H1 (cell line): ENCODE measurements around the gene GJA5. TPM values are rescaled to one million over a fixed set of nuclear protein-coding genes. Genes with fewer than 3 reads are reported as not detected.
A peak's percentile ranks its signal among the peaks of the same experiment; 100 is the strongest.

Source experiments
- CTCF ChIA-PET: fragments of 300-600 bp; sonication (Branson Sonifier 250); formaldehyde crosslinking; loops from one replicate; lab custom pipeline; 2021; ENCODE audit not compliant: partially characterized antibody; lab: Charles Lee
- POLR2A ChIA-PET: fragments of 300-600 bp; sonication (Branson Sonifier 250); formaldehyde crosslinking; loops from one replicate; lab custom pipeline; 2021; ENCODE audit warnings: inconsistent platforms; ENCODE audit not compliant: partially characterized antibody; lab: Charles Lee
- DNase-seq, 2 experiments: peaks; one replicate each; pipeline versions ENCODE4 v3.0.0 to v3.0.0-alpha.2; 2010 to 2022; ENCODE audit warnings: low spot score in 2 of 2, low read depth in 1 of 2, mixed read lengths in 1 of 2
- FAIRE-seq: peaks from 2 replicates; lab custom pipeline; 2011; peaks lifted over from hg19 to GRCh38; lab: Jason Lieb, UNC
- H2AFZ ChIP-seq: 2 replicates; pipeline ENCODE4 v1.8.1; 2012; ENCODE audit warnings: low read length, inconsistent platforms
- H2AK5ac ChIP-seq: 2 replicates; pipeline ENCODE4 v1.6.1; 2013; ENCODE audit warnings: low read depth, low read length
- H2BK120ac ChIP-seq: replicated peaks from 2 replicates; pipeline ENCODE3; 2013; ENCODE audit warnings: low read depth, low read length, inconsistent platforms
- H2BK12ac ChIP-seq: 2 replicates; pipeline ENCODE4 v1.6.1; 2013; ENCODE audit warnings: low read depth, low read length
- H2BK15ac ChIP-seq: 2 replicates; pipeline ENCODE4 v1.6.1; 2013; ENCODE audit warnings: low read length
- H2BK20ac ChIP-seq: 2 replicates; pipeline ENCODE4 v1.6.1; 2013; ENCODE audit warnings: low read length
- H2BK5ac ChIP-seq: 2 replicates; pipeline ENCODE4 v1.6.1; 2013; ENCODE audit warnings: low read depth, low read length
- H3K14ac ChIP-seq: 2 replicates; pipeline ENCODE4 v1.6.1; 2013; ENCODE audit warnings: inconsistent platforms; ENCODE audit not compliant: insufficient read length
- H3K18ac ChIP-seq: 2 replicates; pipeline ENCODE4 v1.6.1; 2013; ENCODE audit warnings: low read length; ENCODE audit errors: extremely low read depth
- H3K23ac ChIP-seq: 2 replicates; pipeline ENCODE4 v1.6.1; 2013; ENCODE audit warnings: inconsistent platforms; ENCODE audit not compliant: insufficient read length
- H3K23me2 ChIP-seq: 2 replicates; pipeline ENCODE4 v1.6.1; 2013; ENCODE audit warnings: low read depth, low read length
- H3K27ac ChIP-seq: 2 replicates; pipeline ENCODE4 v1.6.1; 2011; ENCODE audit warnings: low read depth, low read length, inconsistent platforms
- H3K27me3 ChIP-seq, 4 experiments: replicated peaks in 1 of 4; 1 replicate in 1 of 4; 2 replicates in 3 of 4; pipeline versions ENCODE4 v1.6.1 to v1.8.1; 2011 to 2013; ENCODE audit warnings: low read length in 3 of 4, mild to moderate bottlenecking in 3 of 4, inconsistent platforms in 2 of 4, mixed read lengths in 2 of 4, moderate library complexity in 1 of 4; ENCODE audit not compliant: control insufficient read depth in 3 of 4, insufficient read depth in 3 of 4; ENCODE audit errors: extremely low read depth in 1 of 4
- H3K36me3 ChIP-seq, 4 experiments: 2 replicates each; pipeline versions ENCODE4 v1.6.1 to v1.8.1; 2011 to 2013; ENCODE audit warnings: mild to moderate bottlenecking in 4 of 4, low read length in 3 of 4, moderate library complexity in 2 of 4, control low read depth in 1 of 4, inconsistent platforms in 1 of 4; ENCODE audit not compliant: insufficient read depth in 4 of 4, control insufficient read depth in 2 of 4
- H3K4ac ChIP-seq: replicated peaks from 2 replicates; pipeline ENCODE3; 2013; ENCODE audit warnings: low read length, low read depth, mixed read lengths, inconsistent platforms; ENCODE audit not compliant: insufficient read length
- H3K4me1 ChIP-seq, 4 experiments: replicated peaks in 1 of 4; 1 replicate in 1 of 4; 2 replicates in 3 of 4; pipeline versions ENCODE4 v1.6.1 to v1.8.1; 2011 to 2013; ENCODE audit warnings: low read length in 3 of 4, inconsistent platforms in 2 of 4, mixed read lengths in 1 of 4; ENCODE audit not compliant: insufficient read depth in 4 of 4, control insufficient read depth in 3 of 4
- H3K4me2 ChIP-seq, 2 experiments: 2 replicates each; pipeline versions ENCODE4 v1.6.1 to v1.8.1; 2011 to 2013; ENCODE audit warnings: low read depth in 2 of 2, low read length in 2 of 2, control low read depth in 1 of 2, inconsistent platforms in 1 of 2, mild to moderate bottlenecking in 1 of 2; ENCODE audit not compliant: insufficient read depth in 1 of 2
- H3K4me3 ChIP-seq, 4 experiments: fragments of 200-600, 300-600 bp in 1 of 4; sonication (generic), shearing (Covaris generic), sonication (Bioruptor Twin) in 1 of 4; 2 replicates each; pipeline versions ENCODE4 v1.5.1 to v1.8.1; 2011 to 2016; ENCODE audit warnings: low read length in 4 of 4, low read depth in 3 of 4, control low read depth in 2 of 4, inconsistent platforms in 2 of 4, mild to moderate bottlenecking in 2 of 4, mixed read lengths in 1 of 4, moderate library complexity in 1 of 4; ENCODE audit not compliant: insufficient read depth in 2 of 4; ENCODE audit errors: extremely low read depth in 1 of 4
- H3K56ac ChIP-seq: replicated peaks from 2 replicates; pipeline ENCODE3; 2013; ENCODE audit warnings: low read depth, mild to moderate bottlenecking, mixed read lengths, low read length, inconsistent platforms; ENCODE audit not compliant: insufficient read length
- H3K79me1 ChIP-seq: 2 replicates; pipeline ENCODE4 v1.6.1; 2013; ENCODE audit warnings: low read depth, low read length, control low read depth
- H3K79me2 ChIP-seq, 2 experiments: 2 replicates each; pipeline versions ENCODE4 v1.6.1 to v1.8.1; 2012 to 2013; ENCODE audit warnings: low read length in 2 of 2, mild to moderate bottlenecking in 2 of 2, inconsistent platforms in 1 of 2; ENCODE audit not compliant: insufficient read depth in 2 of 2, control insufficient read depth in 1 of 2
- H3K9ac ChIP-seq, 4 experiments: replicated peaks in 1 of 4; 1 replicate in 1 of 4; 2 replicates in 3 of 4; pipeline versions ENCODE4 v1.6.1 to v1.8.1; 2011 to 2013; ENCODE audit warnings: low read depth in 3 of 4, low read length in 3 of 4, control low read depth in 2 of 4, mild to moderate bottlenecking in 2 of 4, moderate library complexity in 2 of 4, inconsistent platforms in 1 of 4; ENCODE audit errors: extremely low read depth in 1 of 4
- H3K9me3 ChIP-seq, 2 experiments: 2 replicates each; pipeline versions ENCODE4 v1.6.1 to v1.8.1; 2012 to 2013; ENCODE audit warnings: mild to moderate bottlenecking in 2 of 2, moderate library complexity in 2 of 2, control low read depth in 1 of 2, inconsistent platforms in 1 of 2, low read depth in 1 of 2, low read length in 1 of 2, mixed read lengths in 1 of 2; ENCODE audit not compliant: insufficient read depth in 2 of 2
- H4K20me1 ChIP-seq, 2 experiments: replicated peaks in 1 of 2; 2 replicates each; pipeline versions ENCODE3 to v1.8.1; 2011 to 2013; ENCODE audit warnings: inconsistent platforms in 2 of 2, low read length in 2 of 2, mild to moderate bottlenecking in 1 of 2; ENCODE audit not compliant: insufficient read depth in 2 of 2, control insufficient read depth in 1 of 2
- H4K5ac ChIP-seq: 2 replicates; pipeline ENCODE4 v1.6.1; 2013; ENCODE audit warnings: low read length, low read depth, mixed read lengths, inconsistent platforms; ENCODE audit not compliant: insufficient read length
- H4K8ac ChIP-seq: 2 replicates; pipeline ENCODE4 v1.8.0; 2013; ENCODE audit warnings: mild to moderate bottlenecking, moderate library complexity, low read length, inconsistent platforms; ENCODE audit not compliant: insufficient read depth; ENCODE audit errors: extremely low read depth
- H4K91ac ChIP-seq: replicated peaks from 2 replicates; pipeline ENCODE3; 2013; ENCODE audit warnings: low read length, mixed read lengths, inconsistent platforms; ENCODE audit not compliant: insufficient read length
- ATF2 ChIP-seq: IDR thresholded peaks from 2 replicates; pipeline ENCODE4 v1.6.1; 2012; ENCODE audit warnings: low read length, inconsistent platforms
- BRCA1 ChIP-seq: IDR thresholded peaks from 2 replicates; pipeline ENCODE4 v1.6.1; 2012; ENCODE audit warnings: low read depth, low read length, improper control_type of control experiment
- CEBPB ChIP-seq: IDR thresholded peaks from 2 replicates; pipeline ENCODE4 v1.6.1; 2012; ENCODE audit warnings: low read depth, low read length
- E2F6 ChIP-seq: IDR thresholded peaks from 2 replicates; pipeline ENCODE4 v1.6.1; 2012; ENCODE audit warnings: inconsistent platforms
- EZH2 ChIP-seq: fragments of 200-600 bp; sonication (generic); IDR thresholded peaks from 2 replicates; pipeline ENCODE4 v1.7.1; 2012; ENCODE audit warnings: low read depth, mild to moderate bottlenecking, moderate library complexity, low read length, inconsistent platforms; ENCODE audit not compliant: severe bottlenecking
- HDAC2 ChIP-seq, 2 experiments: fragments of 300-600 bp in 1 of 2; sonication (generic) in 1 of 2; IDR thresholded peaks; 2 replicates each; pipeline ENCODE4 v1.6.1; 2011 to 2012; ENCODE audit warnings: low read depth in 2 of 2, low read length in 2 of 2, mild to moderate bottlenecking in 2 of 2, moderate library complexity in 2 of 2, borderline replicate concordance in 1 of 2, inconsistent platforms in 1 of 2
- KDM5A ChIP-seq: fragments of 200-600 bp; IDR thresholded peaks from 2 replicates; pipeline ENCODE4 v1.7.1; 2012; ENCODE audit warnings: mild to moderate bottlenecking, low read length, inconsistent platforms, mixed read lengths
- MAFK ChIP-seq: IDR thresholded peaks from 2 replicates; pipeline ENCODE4 v1.6.1; 2012; ENCODE audit warnings: low read depth, mild to moderate bottlenecking, improper control_type of control experiment, low read length
- RBBP5 ChIP-seq: IDR thresholded peaks from 2 replicates; pipeline ENCODE4 v1.7.1; 2012; ENCODE audit warnings: low read depth, mild to moderate bottlenecking, inconsistent platforms, low read length, moderate library complexity, borderline replicate concordance
- SP1 ChIP-seq: IDR thresholded peaks from 2 replicates; pipeline ENCODE4 v1.6.1; 2011; ENCODE audit warnings: low read depth, low read length
- SP2 ChIP-seq: IDR thresholded peaks from 2 replicates; pipeline ENCODE4 v1.6.1; 2012; ENCODE audit warnings: mild to moderate bottlenecking, low read length, inconsistent platforms
- YY1 ChIP-seq: IDR thresholded peaks from 2 replicates; pipeline ENCODE4 v1.6.1; 2011; ENCODE audit warnings: low read depth, mild to moderate bottlenecking, low read length
- WGBS, 2 experiments: shearing (Covaris generic) in 1 of 2; methylation state at CpG; one replicate each; pipeline versions ENCODE4 v1.1.6 to v1.1.7; 2013 to 2015; ENCODE audit warnings: low lambda C conversion rate in 2 of 2, mixed read lengths in 2 of 2, inconsistent platforms in 1 of 2, low coverage in 1 of 2, missing lambda C conversion rate in 1 of 2; ENCODE audit not compliant: insufficient replicate concordance in 2 of 2, insufficient coverage in 1 of 2, insufficient read length in 1 of 2; ENCODE audit errors: extremely low coverage in 1 of 2, missing lambda C conversion rate in 1 of 2; 5-methylcytosine and 5-hydroxymethylcytosine counted together
- polyA plus RNA-seq, 7 experiments: library from polyadenylated mRNA; depleted of rRNA in 3 of 7; stranded (reverse) in 5 of 7; unstranded in 2 of 7; fragments of >200 nt in 5 of 7; fragments of 200-250 nt in 2 of 7; gene quantifications; 1 replicate in 5 of 7; 2 replicates in 1 of 7; 4 replicates in 1 of 7; pipeline versions ENCODE4 v1.2.1 to v1.2.3, GENCODE V29; 2011 to 2013; ENCODE audit warnings: missing spikeins in 2 of 7, mixed read lengths in 2 of 7
- total RNA-seq: library from RNA; stranded (reverse); fragmentation: NEBNext Ultra II Directional; extraction: Animal tissue kit (Norgen Biotek cat#: 25700); gene quantifications from 2 replicates; pipeline ENCODE4 v1.2.1, GENCODE V29; 2021

Gene GJA5
- total and polyA plus RNA-seq, 2 of the 8 experiments (the other 6 are each of a cell fraction or from before 2014, with no cell fraction given) = 1.2 to 2.7 TPM

GRCh38 chr1:147725685-147726084 lies 34.7 kb downstream of the GJA5 start:
- Histone ChIP-seq H3K27ac (no peak overlapping the region), H2BK120ac (no peak overlapping the region), H3K56ac (no peak overlapping the region), H3K79me2 (no peaks in the 10 kb centered on the region), H2BK15ac (peak overlapping the region; percentile 67; the same call in 1 of the 2 replicates), H3K4me2 (no peak overlapping the region)
- FAIRE-seq = no peak
- CTCF ChIA-PET = interaction anchor here (1.0 to 8.5 kb wide), 8 partner anchors 9 to 171 kb away, joined by 3 to 206 read pairs (median 3); no protein-coding TSS in a partner anchor
- WGBS, 2 experiments = 77% methylated on average over 3 of the region's 3 CpGs; no CpG with 5 or more reads in 1 of the 2 experiments
- TF ChIP-seq ATF2 = no peak
- TF ChIP-seq BRCA1 = no peak
- TF ChIP-seq YY1 = no peak
- no peak for TF ChIP-seq E2F6
- no peak for TF ChIP-seq RBBP5
- TF ChIP-seq SP2 = no peak
- TF ChIP-seq MAFK = no peak
- TF ChIP-seq SP1 = no peak
- TF ChIP-seq CEBPB = no peak
- TF ChIP-seq EZH2 = no peak
- TF ChIP-seq HDAC2 (IDR thresholded peaks at IDR 0.05; ENCODE audit: borderline replicate concordance in 1 of 2, low read depth in 2 of 2, low read length in 2 of 2) = no peak
- TF ChIP-seq KDM5A = no peak
- TF ChIP-seq, all 59 proteins: peak for 0
- Histone ChIP-seq H2AFZ (no peak overlapping the region), H3K4me3 (no peak overlapping the region), H3K9me3 (no peaks in the 10 kb centered on the region), H3K27me3 (no peaks in the 10 kb centered on the region), H4K91ac (no peak overlapping the region), H3K4ac (no peak overlapping the region), H4K5ac (no peak overlapping the region), H4K8ac (no peak overlapping the region), H2BK20ac (no peak overlapping the region), H2AK5ac (no peak overlapping the region), H4K20me1 (no peaks in the 10 kb centered on the region), H3K14ac (no peak overlapping the region), H3K36me3 (no peaks in the 10 kb centered on the region), H3K4me1 (peaks cover 4 to 9% (median 7%) of the 10 kb centered on the region in 4 experiments), H2BK5ac (no peak overlapping the region), H2BK12ac (no peak overlapping the region; the same call in 1 of the 2 replicates), H3K18ac (no peak overlapping the region), H3K79me1 (no peaks in the 10 kb centered on the region), H3K23ac (no peak overlapping the region), H3K9ac (no peak overlapping the region), H3K23me2 (no peaks in the 10 kb centered on the region)
- DNase-seq = no peak
- POLR2A ChIA-PET = interaction anchor here (0.9 to 1.3 kb wide), 3 partner anchors 139 to 166 kb away, joined by 3 to 6 read pairs (median 4); no protein-coding TSS in a partner anchor
